Vagina (tissue), 2 donors: ENCODE data around the gene NETO2.

Source experiments
- POLR2A ChIP-seq, 2 donors: fragments of 450-650 bp; IDR thresholded peaks; one replicate each; pipeline ENCODE4 v1.6.1; 2017; ENCODE audit warnings: antibody characterized with exemption in 2 of 2, mild to moderate bottlenecking in 2 of 2, moderate library complexity in 2 of 2
- POLR2AphosphoS5 ChIP-seq, 2 donors: sonication (generic); formaldehyde crosslinking; IDR thresholded peaks; one replicate each; pipeline ENCODE4 v1.9.0; 2017; ENCODE audit warnings: antibody characterized with exemption in 2 of 2, mild to moderate bottlenecking in 2 of 2, low read depth in 1 of 2; ENCODE audit not compliant: insufficient read depth in 1 of 2
- TF ChIP-seq, protein P1 (sequence below), 3 experiments: fragments of 450-650 bp in 2 of 3; fragments of 200-600 bp in 1 of 3; sonication (generic) in 1 of 3; IDR thresholded peaks; one replicate each; pipeline ENCODE4 v1.5.1; 2017 to 2019; ENCODE audit warnings: antibody characterized with exemption in 3 of 3, mild to moderate bottlenecking in 2 of 3, moderate library complexity in 2 of 3

DNA sequence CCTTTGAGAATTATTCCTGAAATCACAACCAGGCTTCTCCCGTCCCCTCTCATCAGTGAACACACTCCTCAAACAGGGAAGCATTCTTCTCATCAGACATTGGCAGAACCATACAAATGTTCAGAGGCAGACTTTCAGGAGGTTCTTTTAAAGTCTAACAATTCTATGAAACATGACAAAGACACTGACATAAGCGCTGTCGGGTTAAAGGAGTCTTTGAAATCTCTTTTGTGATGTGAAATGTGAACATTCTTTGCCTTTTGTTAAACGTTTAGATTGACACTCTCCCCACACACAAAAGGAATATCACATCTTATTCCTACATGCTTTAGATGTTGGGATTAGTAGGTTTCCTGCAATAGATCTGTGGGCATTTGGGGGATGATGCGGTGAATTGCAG, 63.9 kb downstream of the NETO2 start:
- TF ChIP-seq, protein P1, sequence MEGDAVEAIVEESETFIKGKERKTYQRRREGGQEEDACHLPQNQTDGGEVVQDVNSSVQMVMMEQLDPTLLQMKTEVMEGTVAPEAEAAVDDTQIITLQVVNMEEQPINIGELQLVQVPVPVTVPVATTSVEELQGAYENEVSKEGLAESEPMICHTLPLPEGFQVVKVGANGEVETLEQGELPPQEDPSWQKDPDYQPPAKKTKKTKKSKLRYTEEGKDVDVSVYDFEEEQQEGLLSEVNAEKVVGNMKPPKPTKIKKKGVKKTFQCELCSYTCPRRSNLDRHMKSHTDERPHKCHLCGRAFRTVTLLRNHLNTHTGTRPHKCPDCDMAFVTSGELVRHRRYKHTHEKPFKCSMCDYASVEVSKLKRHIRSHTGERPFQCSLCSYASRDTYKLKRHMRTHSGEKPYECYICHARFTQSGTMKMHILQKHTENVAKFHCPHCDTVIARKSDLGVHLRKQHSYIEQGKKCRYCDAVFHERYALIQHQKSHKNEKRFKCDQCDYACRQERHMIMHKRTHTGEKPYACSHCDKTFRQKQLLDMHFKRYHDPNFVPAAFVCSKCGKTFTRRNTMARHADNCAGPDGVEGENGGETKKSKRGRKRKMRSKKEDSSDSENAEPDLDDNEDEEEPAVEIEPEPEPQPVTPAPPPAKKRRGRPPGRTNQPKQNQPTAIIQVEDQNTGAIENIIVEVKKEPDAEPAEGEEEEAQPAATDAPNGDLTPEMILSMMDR (IDR thresholded peaks at IDR 0.05), result no peak
- TF ChIP-seq POLR2AphosphoS5 (IDR thresholded peaks at IDR 0.05; ENCODE audit: insufficient read depth in 1 of 2, low read depth in 1 of 2) (no peak), POLR2A (IDR thresholded peaks at IDR 0.05) (no peak)
